Activated CD8-positive, alpha-beta memory T cell treated with anti-CD3 and anti-CD28 coated beads for 36 hours (primary cell): ENCODE measurements around the gene GHRH. TPM values are rescaled to one million over a fixed set of nuclear protein-coding genes. Genes with fewer than 3 reads are reported as not detected.

Source experiments
- CTCF ChIA-PET: fragments of 350-600 bp; sonication (Branson Sonifier 250); formaldehyde crosslinking; loops from one replicate; lab custom pipeline; 2021; ENCODE audit warnings: antibody characterized with exemption; lab: Charles Lee
- POLR2A ChIA-PET: fragments of 350-600 bp; sonication (Branson Sonifier 250); formaldehyde crosslinking; loops from one replicate; lab custom pipeline; 2021; ENCODE audit warnings: antibody characterized with exemption; lab: Charles Lee
- total RNA-seq, 2 experiments: library from RNA; stranded (reverse); gene quantifications; one replicate each; pipeline ENCODE4 v1.2.3, GENCODE V29; 2021

Gene GHRH
- total RNA-seq, 2 experiments from 2014 or later: not detected

DNA sequence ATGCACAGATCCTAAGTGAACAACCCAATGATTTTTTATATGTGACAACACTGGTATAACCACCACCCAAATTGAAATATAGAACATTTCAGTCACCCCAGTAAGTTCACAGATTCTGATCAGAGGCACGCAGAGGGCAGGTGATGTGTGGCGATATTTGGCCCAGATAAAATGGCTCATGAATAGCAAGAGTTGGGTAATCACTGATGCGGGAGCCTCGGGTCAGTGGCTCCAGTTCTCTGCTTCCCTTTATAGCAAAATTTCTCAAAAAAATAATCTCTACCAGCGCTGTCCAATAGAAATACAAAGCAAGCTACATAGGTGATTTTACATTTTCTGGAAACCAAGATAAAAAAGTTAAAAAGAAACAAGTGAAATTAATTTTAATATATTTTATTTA is 14.9 kb downstream of the GHRH start:
- CTCF ChIA-PET: no interaction called here
- POLR2A ChIA-PET: no interaction called here

DNA sequence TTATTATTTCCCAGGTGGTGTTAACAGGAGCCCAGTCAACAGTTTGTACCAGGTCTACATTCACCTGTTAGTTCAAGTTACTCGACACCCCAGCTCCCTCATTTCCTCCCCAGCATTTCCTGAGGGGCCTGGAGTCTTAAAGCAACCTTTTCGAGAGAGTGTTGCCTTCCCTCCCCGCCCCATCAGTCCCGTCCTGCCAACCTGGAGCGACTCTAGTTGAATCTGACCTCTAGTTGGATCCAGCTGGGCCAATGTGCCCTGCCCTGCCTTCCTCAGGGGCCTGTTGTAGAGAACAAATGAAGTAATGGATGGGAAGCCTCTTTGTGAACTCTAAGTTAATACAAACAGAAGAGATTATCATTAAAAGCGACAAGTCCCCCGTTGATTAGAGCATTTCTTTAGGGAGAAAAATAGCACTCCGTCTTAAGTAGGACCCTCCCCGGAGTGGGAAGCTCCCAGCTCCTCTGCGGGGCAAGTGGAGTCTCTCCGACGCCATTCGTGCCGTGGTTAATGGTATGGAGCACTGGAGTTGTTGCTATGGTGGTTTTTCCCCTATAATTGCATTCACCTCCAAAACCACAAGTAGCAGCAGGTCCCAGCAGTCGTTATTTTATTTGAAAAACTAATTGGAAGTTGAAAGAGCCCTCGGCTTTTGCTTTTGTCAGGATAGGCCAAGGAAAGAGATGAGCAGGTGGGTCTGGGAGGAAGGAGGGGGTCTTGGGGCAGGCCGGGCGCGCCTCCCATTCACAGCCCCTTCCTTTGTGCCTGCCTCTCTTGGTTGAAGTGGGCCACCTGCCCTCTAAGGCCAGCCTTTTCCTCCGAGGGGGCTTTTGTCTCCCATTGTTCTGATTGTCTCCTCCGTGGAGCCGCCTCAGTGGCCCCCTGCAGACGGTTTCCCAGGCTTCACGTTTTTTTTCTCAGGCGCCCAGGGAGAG is 16.1 kb downstream of the GHRH start:
- ChIA-PET CTCF (no interaction called here), POLR2A (no interaction called here)

DNA sequence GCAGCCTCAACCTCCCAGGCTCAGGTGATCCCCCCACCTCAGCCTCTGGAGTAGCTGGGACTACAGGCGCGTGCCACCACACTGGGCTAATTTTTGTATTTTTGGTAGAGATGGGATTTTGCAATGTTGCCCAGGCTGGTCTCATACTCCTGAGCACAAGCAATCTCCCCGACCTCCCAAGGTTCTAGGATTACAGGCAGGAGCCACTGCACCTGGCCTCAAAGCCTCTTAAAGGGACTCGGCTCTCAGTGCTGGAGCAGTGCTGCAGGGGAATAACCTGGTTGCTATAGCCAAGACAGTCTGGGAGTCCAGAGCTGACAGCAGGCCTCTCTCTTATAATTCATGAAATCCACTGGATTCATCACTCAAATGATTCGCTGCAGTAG is 17.0 kb downstream of the GHRH start:
- CTCF ChIA-PET: no interaction called here
- POLR2A ChIA-PET: no interaction called here

DNA sequence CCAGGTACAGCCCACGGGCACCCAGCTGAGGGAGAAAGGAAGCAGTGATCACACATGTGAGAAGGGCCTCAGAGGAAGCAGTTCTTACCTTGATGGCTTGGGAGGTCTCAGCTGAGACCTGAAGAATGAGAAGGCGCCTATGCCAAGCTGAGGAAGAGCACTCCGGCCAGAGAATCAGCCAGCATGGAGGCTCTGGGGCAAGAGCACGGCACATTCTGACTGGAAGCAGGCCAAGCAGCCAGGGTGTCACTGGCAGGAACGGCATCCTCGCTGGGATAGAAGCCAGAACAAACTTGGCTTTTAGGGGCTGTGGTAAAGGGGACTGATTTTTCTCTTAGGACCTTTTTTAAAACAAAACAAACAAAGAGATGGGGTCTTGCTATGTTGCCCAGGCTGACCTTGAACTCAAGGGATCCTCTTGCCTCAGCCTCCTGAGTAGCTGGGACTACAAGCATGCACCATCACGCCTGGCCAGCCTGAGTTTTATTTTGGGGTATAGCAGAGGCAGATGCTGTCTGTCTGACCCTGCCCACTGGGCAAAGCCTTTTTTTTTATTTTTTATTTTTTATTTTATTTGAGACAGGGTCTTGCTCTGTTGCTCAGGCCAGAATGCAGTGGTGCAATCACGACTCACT is 17.6 kb downstream of the GHRH start:
- CTCF ChIA-PET: no interaction called here
- POLR2A ChIA-PET: no interaction called here

- POLR2A ChIA-PET: no interaction called here
- CTCF ChIA-PET: no interaction called here
Observed at GRCh38 chr20:37243076-37243936, 18.3 kb downstream of the GHRH start.

DNA sequence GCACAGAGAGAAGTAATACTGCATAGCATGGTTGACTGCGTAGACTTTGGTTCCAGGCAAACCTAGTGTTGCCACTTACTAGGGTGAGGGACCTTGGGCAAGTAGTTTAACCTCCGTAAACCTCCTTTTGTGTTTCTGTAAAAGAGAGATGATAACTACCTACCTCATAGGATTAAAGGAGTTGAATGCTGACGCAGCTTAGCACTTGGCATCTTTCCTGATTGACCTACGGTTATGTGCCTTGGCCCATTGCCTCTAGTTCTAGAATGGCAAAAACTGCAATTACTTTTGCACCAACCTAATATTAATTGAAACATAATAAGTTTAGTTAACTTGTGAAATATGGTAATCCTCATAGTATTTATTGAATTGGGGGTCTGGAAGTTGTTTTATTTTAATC is 19.1 kb downstream of the GHRH start:
- POLR2A ChIA-PET: no interaction called here

GRCh38 chr20:37240337-37241067 is 21.1 kb downstream of the GHRH start:
- CTCF ChIA-PET: interaction anchor here (0.6 kb wide), 1 partner anchor 17 kb away, joined by 3 read pairs; no protein-coding TSS in a partner anchor

More for the DNA sequence above, 19.1 kb downstream of the GHRH start:
- CTCF ChIA-PET: no interaction called here

GRCh38 chr20:37238935-37239451 is 22.6 kb downstream of the GHRH start:
- ChIA-PET CTCF (no interaction called here), POLR2A (interaction anchor here (1.1 kb wide), 1 partner anchor 10 kb away, joined by 3 read pairs; no protein-coding TSS in a partner anchor)

More at GRCh38 chr20:37240337-37241067, 21.1 kb downstream of the GHRH start:
- POLR2A ChIA-PET: no interaction called here

DNA sequence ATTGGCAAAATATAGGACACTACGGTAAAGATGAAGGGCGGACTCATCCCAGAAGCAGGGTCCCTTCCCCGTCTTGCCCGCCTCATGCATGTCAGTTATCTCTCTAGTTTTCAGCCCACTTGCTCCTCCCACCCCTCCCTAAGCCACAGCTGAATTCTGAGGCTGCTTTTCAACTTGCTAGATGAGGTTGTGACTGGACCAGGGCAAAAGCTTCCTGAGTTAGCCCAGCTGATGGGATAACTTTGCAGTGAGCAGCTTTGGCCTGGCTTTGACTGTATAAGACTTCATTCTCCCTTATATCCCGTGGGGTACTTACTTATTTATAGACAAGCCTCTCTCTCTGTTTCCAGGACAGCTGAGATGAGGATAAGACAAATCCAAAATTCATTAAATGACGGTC is 23.2 kb downstream of the GHRH start:
- CTCF ChIA-PET: no interaction called here
- POLR2A ChIA-PET: no interaction called here

- CTCF ChIA-PET: no interaction called here
- POLR2A ChIA-PET: no interaction called here
Observed at GRCh38 chr20:37237656-37238055, 24.0 kb downstream of the GHRH start.

DNA sequence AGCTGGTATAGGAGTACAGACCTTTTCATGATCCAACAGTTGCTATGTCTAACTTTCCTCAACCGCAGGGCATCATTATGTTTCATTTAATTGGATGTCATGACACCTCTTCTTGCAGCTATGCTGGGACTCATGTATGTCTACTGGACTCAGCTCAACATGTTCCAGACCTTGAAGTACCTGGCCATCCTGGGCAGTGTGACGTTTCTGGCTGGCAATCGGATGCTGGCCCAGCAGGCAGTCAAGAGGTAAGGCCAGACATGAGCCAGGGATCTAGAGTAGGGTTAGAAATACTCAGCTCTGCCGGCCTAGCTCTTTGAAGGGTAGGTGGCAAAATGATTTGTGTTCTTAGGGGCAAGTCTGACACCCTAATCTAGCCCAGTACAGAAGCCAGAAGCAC is 25.2 kb downstream of the GHRH start:
- CTCF ChIA-PET: no interaction called here
- POLR2A ChIA-PET: interaction anchor here (0.7 kb wide), 1 partner anchor 562 kb away, joined by 4 read pairs; no protein-coding TSS in a partner anchor

DNA sequence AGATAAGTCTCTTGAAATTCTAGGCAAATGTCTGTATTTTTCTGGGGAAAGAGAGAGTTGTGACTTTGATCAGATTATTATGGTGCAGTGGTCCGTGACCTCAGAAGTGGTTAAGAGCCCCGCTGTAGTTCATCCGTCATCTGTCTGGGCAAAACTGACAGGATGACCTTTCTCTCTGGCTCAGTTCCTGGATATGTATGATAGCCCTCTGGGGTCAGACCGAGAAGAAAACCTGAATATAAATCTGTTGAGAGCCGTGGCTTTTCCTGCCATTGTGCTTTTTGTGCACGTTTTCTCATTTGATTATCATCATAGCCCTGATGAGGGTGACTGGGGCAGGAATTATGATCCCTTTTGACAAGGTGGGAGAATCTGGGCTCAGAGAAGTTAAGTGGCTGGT is 26.5 kb downstream of the GHRH start:
- POLR2A ChIA-PET: no interaction called here

GRCh38 chr20:37234254-37234581 is 27.4 kb downstream of the GHRH start:
- CTCF ChIA-PET: no interaction called here
- POLR2A ChIA-PET: no interaction called here

More for the DNA sequence above, 26.5 kb downstream of the GHRH start:
- CTCF ChIA-PET: no interaction called here

GRCh38 chr20:37233548-37234253 is 27.9 kb downstream of the GHRH start:
- POLR2A ChIA-PET: no interaction called here
- CTCF ChIA-PET: interaction anchor here (0.7 kb wide), 1 partner anchor 252 kb away, joined by 3 read pairs; no protein-coding TSS in a partner anchor

DNA sequence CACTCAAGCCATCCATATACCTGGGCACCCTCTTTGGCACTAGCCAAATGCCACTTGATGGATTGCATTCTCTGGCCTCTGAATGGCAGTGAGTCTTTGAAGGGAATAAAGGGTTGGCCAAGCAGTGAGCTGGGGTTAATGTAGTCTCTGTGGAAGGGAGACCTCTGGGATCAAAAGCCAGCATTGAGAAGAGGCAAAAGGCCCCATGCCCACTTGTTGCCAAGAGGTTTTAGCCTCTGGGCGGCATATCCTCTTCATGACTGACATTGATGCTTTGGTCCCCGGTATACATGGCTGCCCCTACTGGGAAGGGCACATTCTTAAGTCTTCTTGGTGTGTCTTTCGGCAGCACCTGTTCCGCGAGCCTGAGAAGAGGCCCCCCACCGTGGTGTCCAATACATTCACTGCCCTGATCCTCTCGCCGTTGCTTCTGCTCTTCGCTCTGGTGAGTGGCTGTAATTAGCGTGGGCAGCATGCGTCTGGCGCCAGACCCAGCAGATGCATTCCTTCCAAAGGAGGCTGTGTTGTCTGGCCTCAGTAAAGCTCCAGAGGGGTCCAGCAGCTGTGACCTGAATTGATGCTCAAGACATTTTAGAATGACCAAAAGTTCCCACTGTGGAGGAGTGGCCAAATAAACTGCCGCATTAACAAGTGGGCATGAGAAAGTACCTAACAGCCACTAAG is 29.5 kb downstream of the GHRH start:
- CTCF ChIA-PET: no interaction called here
- POLR2A ChIA-PET: no interaction called here

DNA sequence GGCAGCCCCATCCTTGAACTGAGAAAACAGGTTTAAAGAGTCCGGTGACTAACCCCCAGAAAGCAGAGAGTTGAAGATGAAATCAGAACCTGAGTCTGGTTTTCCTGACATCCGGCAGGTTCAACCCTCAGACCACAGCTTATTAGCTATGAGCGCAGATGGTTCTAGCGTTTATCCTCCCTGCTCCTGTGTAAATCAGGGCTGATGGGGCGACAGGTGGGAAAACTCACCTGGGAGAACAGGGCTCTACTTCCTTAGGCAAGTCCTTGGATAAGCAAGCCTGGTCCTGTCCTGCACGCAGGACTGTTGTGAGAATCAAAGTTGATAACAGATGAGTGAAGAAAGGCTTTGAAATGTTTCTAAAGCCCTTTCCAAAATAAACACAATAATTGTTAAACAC is 31.4 kb downstream of the GHRH start:
- CTCF ChIA-PET: no interaction called here

GRCh38 chr20:37229357-37229756 is 32.3 kb downstream of the GHRH start:
- CTCF ChIA-PET: no interaction called here
- POLR2A ChIA-PET: interaction anchor here (0.5 kb wide), 1 partner anchor 10 kb away, joined by 3 read pairs; no protein-coding TSS in a partner anchor

More for the DNA sequence above, 31.4 kb downstream of the GHRH start:
- POLR2A ChIA-PET: no interaction called here
